Stimulated activated CD8-positive, alpha-beta memory T cell treated with anti-CD3 and anti-CD28 coated beads, Interleukin-15, amount 100 ng/mL, for 4 hours (primary cell): ENCODE measurements around the gene S100B.
"Not testable (repeated sequence)": the region's sequence is repeated elsewhere in the genome, so short reads cannot be mapped to it uniquely, and the experiment has no call there.

Experiments
- DNase-seq, 2 donors: peaks; one replicate each; pipeline ENCODE4 v3.0.0-alpha.2; 2020; ENCODE audit warnings: low read depth in 2 of 2

S100B gene

DNA sequence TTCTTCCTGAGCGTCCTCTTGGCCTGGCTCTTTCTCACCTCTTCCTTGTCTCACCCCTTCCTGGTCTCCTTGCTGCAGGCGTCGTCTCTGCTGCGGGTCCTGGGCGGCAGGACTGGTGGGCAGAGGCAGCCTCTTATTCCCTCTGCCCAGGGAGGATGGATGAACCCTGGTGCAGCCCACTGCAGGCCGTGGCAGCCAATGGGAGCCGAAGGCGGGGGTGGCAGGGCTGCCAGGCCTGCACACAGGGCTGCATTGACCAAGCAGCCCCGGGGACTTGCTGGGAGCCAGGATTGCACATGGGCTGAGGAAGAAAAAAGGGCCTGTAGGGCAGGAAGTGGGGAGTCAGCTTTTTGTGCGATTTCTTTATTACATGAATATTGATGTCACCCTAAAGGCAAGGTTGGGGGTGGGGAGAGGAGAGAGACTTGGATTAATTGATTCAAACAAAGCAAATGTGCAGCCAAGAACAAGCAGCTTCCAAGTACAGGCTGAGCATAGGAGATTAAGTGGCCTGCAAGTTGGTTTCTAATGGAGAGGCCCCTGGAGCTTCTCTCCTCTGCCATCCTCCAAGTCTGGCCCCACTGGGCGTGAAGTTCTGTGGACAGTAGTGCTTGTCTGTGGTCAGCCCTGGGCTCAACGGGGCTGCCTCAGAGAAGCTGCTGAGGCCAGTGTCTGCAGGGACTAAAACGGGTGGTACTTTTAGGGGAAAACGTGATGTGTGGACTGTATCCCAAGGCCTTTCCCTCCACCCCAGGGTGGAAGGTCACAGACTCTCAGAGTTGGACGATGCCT is at the start of gene S100B:
Gene S100B (minus strand): TSS at position 108 of the 792 bp plus-strand sequence. CDS start 2,667 bp downstream, outside the sequence.
- DNase-seq, result no peak

DNA sequence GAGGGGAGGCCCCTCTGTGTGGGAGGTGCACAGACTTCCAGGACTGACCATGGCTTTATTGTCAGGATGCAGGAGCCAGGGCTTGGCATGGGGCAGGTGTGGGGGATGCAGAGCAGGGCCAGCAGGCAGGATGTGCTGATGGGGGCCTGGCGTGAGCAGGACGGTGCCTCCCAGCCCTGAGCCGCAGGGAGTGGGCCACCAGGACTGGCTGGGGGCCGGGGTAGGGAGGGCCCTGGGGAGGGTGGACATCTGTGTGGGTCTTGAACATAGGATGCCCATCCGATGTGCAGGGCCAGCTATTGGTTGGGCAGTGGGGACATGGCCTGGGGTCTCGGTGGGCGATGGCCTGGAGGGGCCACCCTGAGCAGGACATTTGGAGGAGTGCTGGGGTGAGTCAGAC is 46.2 kb upstream of the S100B start:
- no peak for DNase-seq

DNA sequence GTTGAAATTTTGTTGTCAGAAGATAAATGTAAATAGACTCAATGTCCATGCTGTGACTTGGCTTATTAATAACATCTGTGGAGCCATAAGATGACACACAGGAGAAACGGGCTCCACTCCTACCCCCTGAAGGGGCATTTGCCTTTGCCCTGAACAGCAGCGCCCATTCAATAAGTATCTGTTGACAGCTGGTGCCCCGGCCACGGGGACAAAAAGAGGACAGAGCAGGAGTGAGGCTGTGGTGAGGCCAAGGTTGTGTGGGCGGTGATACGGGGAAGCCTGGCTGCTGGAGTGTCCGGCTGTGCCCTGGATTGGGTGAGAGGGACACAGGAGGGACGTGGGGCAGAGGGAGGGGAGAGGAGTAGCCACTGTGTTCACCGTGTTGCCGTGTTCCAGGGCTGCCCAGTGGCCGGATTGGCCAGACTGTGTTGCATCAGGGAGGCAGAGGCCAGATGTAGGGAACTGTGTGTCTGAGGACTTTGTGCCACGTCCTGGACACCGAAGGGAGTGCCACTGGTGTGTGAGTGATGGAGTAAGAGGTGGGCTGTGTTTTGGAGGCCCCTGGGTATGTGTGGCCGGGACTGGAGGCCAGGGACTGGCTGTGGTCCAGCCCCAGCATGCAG is 45.7 kb upstream of the S100B start:
- DNase-seq, result no peak

DNA sequence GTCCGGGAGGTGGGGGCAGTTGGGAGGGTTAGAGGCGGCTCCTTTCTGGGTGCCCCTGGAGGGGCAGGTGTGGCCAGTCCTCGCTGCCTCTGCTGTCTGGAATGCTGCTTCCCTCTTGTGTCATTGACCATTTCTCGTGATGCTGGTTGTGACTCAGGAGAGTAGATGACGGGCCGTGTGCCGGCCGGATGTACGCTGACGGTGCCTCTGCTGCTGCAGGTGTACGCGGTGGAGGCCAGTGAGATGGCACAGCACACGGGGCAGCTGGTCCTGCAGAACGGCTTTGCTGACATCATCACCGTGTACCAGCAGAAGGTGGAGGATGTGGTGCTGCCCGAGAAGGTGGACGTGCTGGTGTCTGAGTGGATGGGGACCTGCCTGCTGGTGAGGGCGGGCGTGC is 44.5 kb upstream of the S100B start:
- DNase-seq, result no peak

DNA sequence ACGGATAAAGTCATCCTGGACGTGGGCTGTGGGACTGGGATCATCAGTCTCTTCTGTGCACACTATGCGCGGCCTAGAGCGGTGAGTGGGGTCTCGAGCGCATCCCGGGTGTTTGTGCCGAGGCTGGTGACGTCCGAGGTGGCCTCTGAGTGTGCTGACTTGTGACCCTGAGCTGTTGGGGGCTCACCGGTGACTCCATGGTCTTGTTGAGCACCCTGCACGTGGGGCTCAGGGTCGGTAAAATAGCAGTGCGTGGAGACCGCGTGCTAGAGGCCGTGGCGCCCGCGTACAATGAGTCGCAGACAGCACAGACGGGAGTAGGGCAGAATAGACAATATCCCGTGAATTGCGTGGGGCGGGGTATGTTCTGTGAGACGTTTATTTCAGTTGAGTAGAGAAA is 43.7 kb upstream of the S100B start:
- no peak for DNase-seq

DNA sequence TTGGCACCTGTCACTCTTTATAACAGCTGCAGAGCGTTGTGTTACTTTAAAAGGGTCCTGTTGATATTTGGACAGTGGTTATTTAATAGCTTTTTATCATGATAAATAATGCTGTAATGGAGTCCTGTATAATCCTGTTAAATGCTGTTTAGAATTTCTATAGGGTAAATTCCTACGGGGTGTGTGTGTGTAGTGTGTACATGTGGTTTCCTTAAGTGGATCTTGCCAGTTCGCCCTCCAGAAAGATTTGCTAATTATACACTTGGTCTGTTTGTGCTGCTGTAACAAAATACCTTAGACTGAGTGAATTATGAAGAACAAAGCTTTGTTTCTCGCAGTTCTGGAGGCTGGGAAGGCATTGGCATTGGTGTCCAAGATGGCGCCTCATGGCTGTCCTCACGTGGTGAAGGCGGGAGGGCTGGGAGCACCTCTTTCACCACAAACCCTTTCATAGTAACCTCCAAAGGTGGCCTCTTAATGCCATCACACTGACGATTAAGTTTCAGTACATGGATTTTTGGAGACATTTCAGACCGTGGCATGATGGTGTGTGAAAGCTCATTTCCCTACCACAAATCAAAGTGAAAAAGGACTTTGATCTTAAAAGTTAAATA is 41.8 kb upstream of the S100B start:
- no peak for DNase-seq

DNA sequence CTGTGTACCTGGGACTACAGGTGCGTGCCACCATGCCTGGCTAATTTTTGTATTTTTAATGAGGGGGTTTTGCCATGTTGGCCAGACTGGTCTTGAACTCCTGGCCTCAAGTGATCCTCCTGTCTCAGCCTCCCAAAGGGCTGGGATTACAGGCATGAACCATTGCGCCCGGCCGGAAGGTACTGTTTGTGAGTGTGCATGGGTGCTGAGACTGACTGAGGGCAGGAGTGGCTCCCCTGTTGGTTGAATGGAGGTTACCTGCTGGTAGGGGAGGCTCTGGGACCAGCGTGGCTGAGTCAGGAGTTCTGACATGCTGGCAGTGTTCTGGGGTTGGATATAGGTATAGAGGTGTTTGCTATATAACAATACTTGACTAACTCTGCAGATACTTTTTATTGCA is 41.0 kb upstream of the S100B start:
- DNase-seq, result no peak

DNA sequence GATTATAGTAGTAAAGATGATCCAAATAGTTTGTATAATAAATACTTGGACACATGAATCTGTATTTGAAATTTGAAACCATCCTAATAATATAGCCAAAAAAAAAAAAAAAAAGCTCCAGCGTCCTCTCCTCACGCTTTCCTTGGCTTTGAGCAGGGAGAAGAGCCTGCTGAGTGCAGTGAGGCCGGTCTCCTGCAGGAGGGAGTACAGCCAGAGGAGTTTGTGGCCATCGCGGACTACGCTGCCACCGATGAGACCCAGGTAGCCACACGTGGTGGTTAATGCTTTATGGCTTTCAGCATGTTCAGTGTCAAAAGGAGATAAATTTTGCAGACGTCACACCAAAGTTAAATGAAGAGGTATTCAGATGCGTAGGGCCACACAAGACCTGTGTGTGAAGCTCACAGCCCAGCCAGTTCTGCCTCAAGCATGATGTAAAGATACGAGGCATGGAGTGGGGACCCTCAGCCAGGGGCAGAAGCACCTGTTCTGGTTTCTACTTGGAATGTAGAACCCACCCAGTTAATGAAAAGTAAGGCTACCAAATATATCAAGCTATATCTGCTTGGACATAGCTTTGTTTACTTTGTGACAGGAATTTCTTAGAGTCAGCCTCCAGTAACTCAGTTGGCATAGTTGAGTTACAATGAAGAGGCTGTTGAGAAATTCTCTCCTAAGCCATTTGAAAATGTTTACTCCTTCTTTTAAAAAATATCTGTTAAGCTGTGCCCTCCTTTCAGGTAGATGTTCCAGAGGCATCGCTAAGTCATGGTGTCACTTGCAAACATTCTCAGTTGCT is 38.7 kb upstream of the S100B start:
- DNase-seq, result no peak

DNA sequence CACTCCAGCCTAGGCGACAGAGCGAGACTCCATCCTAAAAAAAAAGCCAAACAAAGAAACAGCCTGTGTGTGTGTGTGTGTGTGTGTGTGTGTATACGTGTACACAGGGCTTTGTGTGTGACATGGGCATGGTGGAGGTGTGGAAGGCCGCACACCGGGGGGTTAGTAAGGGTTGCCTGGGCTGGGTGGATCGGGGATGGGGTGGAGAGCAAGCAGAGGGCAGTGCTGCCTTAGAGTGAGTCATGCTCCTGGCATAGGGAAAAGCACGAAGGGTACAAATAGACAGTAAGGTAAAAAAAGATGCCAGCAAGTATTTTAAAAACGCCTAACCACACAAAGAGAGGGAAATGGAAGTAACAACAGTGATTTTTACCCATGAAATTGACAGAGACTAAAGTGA is 36.8 kb upstream of the S100B start:
- DNase-seq, result no peak

DNA sequence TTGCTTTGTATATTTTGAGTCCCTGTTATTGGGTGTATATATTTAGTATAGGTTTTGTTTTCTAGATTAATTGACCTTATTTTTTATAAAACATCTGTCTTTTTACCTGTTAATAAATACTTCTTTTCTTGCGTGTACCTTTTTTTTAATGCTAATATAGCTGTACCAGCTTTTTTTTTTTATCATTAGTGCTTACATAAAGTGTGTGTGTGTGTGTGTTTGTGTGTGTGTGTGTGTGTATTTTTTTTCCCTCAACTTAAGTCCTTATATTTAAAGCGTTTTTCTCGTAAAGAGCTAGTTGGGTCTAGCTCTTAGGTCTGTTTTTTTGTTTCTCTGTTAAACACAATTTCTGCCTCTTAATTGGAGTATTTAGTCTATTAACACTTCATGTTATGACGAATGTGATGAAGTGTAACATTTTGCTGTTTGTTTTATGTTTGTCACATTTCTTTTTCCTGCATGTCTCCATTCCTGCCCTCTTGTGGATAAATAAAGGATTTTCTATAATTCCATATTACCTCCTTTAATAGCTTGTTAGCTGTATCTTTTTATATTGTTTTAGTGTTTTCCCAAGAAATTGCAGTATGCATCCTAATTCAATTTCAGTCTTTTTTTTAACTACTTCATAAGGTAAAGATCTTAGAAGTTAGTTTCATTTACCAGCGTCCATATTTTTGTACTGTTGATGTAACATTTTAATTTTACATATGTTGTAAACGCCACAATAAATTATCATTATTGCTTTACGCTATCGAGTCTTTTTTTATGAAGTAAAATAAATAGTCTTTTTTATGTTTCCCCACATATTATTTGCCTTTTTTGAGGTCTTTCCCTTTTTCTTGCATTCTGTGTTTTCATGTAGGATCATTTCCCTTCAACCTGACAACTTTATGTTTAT is 34.9 kb upstream of the S100B start:
- DNase-seq, result no peak

DNA sequence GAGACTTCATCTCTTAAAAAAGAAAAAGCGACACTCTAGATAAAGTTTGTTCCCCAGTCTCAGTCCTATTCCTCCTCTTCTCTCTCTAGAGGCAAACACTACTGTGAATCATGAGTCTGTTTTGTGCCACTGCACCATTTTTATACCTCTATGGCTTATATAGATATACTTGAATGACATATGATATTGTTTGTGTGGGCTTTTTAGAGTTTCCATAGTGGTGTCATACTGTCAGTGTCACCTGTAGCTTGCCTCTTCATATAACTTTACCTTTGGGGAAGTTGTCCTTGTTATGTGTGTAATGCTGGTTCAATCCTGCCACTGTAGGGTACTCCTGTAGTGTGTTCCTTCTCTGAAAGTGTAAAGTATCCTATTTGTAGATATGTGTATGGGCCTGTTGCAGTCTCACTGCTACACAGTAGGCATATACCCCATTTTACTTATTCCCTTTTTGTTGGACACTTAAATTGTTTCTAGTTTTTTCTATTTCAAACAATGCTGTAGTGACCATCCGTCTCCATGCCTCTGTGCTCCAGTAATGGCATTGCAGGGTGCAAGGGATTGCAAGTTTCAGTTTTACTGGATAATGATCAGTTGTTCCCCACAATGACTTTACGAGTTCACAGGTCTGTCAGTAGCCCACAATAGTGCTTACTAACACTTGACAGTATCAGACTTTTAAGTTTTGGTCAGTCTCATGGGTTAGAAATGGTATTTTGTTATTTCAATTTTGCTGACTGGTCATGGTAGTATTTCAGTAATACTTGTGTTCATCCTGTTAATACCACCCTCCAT is 33.3 kb upstream of the S100B start:
- no peak for DNase-seq

DNA sequence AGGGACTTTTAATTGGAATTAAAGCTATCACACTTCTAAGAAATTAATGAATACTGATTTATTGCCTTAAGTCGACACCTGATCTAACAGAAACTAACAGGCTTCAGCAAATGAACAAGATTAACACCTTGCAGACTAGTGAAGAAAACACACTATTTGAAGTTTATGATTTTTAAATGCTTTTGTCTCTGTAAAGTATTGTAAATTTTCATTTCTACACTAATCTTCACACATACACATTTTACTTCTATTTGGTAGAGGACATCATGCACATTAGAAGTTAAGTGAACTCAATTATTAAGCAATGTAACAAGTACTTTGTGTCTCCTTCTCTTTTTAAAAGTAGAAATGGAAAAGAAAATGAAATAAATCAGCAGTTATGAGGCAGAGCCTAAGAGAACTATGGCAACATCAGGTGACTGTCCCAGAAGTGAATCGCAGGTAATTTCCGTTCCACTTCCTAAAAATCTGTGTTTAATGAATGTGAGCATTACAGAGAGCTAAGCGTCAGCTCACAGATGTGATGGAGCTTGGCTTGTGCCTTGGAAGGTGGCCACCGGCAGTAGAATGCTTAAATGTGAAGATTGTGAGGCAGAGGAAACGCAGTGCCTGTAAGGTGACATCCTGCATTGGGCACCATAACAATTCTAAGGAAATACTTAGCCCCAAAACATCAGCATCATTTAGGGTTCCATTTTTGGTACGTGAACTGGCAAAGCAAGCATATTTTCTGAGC is 31.8 kb upstream of the S100B start:
- DNase-seq, result no peak

DNA sequence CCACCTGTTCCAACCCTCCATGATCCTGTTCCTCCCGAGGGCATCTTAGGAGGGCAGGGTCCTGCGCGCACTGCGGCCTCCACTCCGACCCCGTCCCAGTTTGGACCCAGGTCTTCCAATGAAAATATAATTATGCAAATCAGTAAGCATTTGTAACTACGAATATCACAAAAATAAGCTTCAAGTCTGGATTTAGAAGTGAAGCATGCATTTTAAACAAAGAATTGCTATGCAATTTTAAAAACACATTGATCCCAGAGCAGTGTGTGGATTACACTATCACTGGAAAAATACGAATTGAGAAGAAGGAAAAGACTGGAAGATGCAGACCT is 31.3 kb upstream of the S100B start:
- no peak for DNase-seq

DNA sequence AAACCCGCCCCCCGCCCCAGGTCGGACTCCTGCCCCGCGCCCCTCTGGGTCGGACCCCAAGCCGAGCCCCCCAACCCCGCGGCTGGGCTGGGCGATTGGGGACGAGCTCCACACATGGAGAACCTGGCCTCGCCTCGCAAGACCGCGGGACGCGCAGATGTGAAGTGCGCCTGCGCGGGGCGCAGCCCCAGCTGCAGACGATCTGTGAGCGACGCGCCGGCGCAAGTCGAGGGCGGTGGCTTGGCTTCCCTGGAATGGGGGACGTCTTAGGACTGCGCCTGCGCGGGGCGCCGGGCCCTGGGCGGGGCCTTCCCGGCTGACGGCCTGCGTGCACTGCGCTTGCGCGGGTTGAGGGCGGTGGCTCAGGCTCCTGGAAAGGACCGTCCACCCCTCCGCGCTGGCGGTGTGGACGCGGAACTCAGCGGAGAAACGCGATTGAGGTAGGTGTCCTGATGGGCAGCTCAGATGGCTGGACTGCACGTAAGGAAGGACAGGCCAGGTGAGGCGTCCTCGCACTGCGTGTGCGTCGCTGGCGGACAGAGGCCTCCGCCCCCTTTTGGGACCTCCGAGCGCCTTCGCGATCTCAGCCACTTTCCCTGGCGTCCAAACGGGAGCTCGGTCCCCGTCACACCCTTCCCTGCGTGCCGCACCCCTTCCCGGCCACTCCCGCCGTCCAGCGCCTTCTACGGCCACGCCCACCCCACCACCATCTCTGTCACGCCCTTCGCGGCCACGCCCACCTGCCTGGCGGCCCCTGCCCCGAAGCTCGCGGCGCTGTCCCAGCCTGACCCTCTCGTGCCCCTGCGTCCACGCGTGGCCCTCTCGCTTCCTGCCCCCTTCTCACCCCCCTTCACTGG is 30.7 kb upstream of the S100B start, which contains the start of gene PRMT2:
Gene PRMT2 (plus strand): TSS at position 351 of the 857 bp plus-strand sequence. CDS start 1,278 bp downstream, outside the sequence.
- DNase-seq, result peak; percentile 95 to 97

DNA sequence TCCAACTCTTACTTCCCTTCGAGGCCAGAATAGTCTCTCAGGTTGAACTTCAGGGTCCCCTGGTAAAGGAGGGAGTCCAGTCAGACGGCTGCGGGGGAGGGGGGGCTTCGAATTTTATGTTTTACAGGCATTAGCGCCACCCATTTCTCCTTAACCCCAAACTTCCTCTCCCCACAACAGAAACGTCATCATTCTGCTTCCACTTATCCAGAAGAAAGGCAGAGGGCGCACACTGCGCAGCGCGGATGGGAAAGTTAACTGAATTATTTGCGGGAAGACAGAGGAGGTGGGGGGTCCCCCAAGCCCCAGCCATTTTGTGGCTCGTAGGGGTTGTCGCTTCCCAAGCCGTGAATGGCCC is 30.1 kb upstream of the S100B start:
- DNase-seq, result no peak

DNA sequence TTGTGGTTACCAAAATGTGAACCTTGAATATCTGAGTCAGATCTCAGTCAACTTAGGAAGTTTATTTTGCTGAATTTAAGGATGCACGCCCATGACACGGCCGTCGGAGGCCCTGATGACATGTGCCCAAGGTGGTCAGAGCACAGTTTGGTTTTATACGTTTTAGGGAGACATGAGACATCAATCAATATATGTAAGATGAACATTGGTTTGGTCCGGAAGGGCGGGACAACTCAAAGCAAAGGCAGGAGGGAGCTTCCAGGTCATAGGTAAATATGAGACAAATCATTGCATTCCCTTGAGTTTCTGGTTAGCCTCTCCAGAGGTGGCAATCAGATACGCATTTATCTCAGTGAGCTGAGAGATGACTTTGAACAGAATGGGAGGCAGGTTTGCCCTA is 29.5 kb upstream of the S100B start:
- DNase-seq, result no peak

DNA sequence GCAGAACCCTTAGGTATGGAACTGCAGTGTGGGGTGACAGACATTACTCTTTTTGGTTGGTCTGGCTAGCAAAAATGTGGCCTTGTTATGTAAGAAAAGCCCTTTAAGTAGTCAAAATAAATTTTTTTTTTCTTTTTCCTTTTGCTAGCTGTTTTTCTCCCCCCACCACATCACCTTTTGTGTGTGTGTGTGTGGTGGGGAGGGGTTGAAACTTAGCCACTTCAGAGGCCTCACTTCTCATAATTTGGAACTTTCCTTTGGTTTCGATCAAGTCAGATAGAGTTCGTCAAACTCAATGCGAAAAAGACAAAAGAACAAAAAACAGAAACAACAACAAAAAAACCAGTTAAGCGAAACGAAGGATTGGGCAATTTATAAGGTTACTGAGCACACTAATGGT is 28.7 kb upstream of the S100B start:
- no peak for DNase-seq

DNA sequence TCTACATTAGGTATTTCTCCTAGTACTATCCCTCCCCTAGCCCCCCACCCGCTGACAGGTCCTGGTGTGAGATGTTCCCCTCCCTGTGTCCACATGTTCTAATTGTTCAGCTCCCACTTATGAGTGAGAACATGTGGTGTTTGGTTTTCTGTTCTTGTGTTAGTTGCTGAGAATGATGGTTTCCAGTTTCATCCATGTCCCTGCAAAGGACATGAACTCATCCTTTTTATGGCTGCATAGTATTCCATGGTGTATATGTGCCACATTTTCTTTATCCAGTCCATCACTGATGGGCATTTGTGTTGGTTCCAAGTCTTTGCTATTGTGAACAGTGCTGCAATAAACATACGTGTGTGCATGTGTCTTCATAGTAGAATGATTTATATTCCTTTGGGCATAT is 26.0 kb upstream of the S100B start:
- not testable (repeated sequence) for DNase-seq

DNA sequence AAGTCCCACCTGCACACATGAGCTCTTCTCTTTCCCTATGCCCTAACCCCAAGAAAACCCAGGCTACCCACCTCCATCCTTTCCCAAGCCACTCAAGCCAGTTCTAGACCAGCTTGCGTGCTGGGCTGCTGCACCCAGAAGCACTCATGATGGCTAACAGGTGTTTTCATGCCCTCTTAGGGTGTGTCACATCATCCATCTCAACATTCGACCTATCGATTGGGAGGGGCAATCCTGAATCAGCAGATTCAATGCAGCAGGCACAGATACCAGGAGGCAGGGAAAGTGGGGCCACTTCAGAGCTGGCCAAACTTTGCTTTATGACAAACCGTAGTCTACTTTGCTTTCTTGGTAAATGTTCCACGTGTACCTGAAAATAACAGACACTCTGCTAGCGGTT is 24.0 kb upstream of the S100B start:
- DNase-seq, result no peak
